ENCODE measurements around the gene TCAF1. TPM values are rescaled to one million over a fixed set of nuclear protein-coding genes. Genes with fewer than 3 reads are reported as not detected.

TCAF1 gene
- total and polyA plus RNA-seq, 2 donors from 2014 or later, result 12.2 to 37.2 TPM

DNA sequence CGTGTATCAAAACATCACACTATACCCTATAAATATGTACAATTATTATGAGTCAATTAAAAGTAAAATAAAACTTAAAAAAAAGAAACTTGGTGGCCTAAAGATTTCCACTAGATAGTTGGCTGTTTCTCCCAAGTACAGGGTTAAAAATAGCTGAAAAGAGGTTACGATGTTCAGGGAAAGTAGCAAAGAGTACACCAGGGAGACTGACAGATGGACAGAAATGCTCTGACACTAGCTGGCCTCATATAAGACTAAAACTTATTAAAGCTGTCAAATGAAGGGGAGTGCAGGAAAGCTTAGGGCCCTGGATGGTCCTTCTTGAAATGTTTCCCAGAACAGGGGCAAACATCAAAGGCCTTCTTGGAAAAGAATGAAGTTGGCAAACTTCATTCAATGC is 51.3 kb downstream of the TCAF1 start:
- no peak overlapping the region for H3K4me3 ChIP-seq (ENCODE audit: low read length in 3 of 3)
- TF ChIP-seq CTCF (IDR thresholded peaks at IDR 0.05; ENCODE audit: borderline replicate concordance, extremely low read depth, insufficient read depth), result no peak
- no peaks in the 10 kb centered on the region for H3K4me1 ChIP-seq (ENCODE audit: control insufficient read depth in 2 of 3, insufficient read depth in 2 of 3, low read depth in 1 of 3, low read length in 3 of 3)
- H3K9ac ChIP-seq (ENCODE audit: low read length in 3 of 3), result no peak overlapping the region
- H3K27me3 ChIP-seq (ENCODE audit: control insufficient read depth, insufficient read depth, low read length), result no peaks in the 10 kb centered on the region
- no peaks in the 10 kb centered on the region for H3K36me3 ChIP-seq (ENCODE audit: control insufficient read depth in 2 of 3, insufficient read depth in 3 of 3, low read length in 3 of 3)
- no peak overlapping the region for H3K27ac ChIP-seq (ENCODE audit: low read depth in 2 of 2, low read length in 2 of 2)
- H3K9me3 ChIP-seq (ENCODE audit: control insufficient read depth in 2 of 3, insufficient read depth in 1 of 3, low read length in 3 of 3), result peaks cover 0 to 6% (median 0%) of the 10 kb centered on the region in 3 donors
- FAIRE-seq (no peak), DNase-seq (peak in 1 of 5 donors; percentile 5)
- intact Hi-C loops (cut with DNase I), result no loop called here

- DNase-seq, result peak in 1 of 5 donors; percentile 4
- H3K4me3 ChIP-seq (ENCODE audit: low read length in 3 of 3), result no peak overlapping the region
- intact Hi-C loops (cut with DNase I), result no loop called here
- H3K4me1 ChIP-seq (ENCODE audit: control insufficient read depth in 2 of 3, insufficient read depth in 2 of 3, low read depth in 1 of 3, low read length in 3 of 3), result no peaks in the 10 kb centered on the region
- no peak for TF ChIP-seq CTCF (IDR thresholded peaks at IDR 0.05; ENCODE audit: borderline replicate concordance, extremely low read depth, insufficient read depth)
- H3K9ac ChIP-seq (ENCODE audit: low read length in 3 of 3), result no peak overlapping the region
- H3K27me3 ChIP-seq (ENCODE audit: control insufficient read depth, insufficient read depth, low read length), result no peaks in the 10 kb centered on the region
- no peak for FAIRE-seq
- peaks cover 0 to 6% (median 0%) of the 10 kb centered on the region in 3 donors for H3K9me3 ChIP-seq (ENCODE audit: control insufficient read depth in 2 of 3, insufficient read depth in 1 of 3, low read length in 3 of 3)
- H3K36me3 ChIP-seq (ENCODE audit: control insufficient read depth in 2 of 3, insufficient read depth in 3 of 3, low read length in 3 of 3), result no peaks in the 10 kb centered on the region
- no peak overlapping the region for H3K27ac ChIP-seq (ENCODE audit: low read depth in 2 of 2, low read length in 2 of 2)
Measured at GRCh38 chr7:143849785-143850479, 52.0 kb downstream of the TCAF1 start.

GRCh38 chr7:143848192-143848591 is 53.8 kb downstream of the TCAF1 start:
- DNase-seq (no peak), FAIRE-seq (no peak)
- intact Hi-C loops (cut with DNase I), result no loop called here
- no peak overlapping the region for H3K9ac ChIP-seq (ENCODE audit: low read length in 3 of 3)
- no peaks in the 10 kb centered on the region for H3K36me3 ChIP-seq (ENCODE audit: control insufficient read depth in 2 of 3, insufficient read depth in 3 of 3, low read length in 3 of 3)
- H3K4me3 ChIP-seq (ENCODE audit: low read length in 3 of 3), result no peak overlapping the region
- TF ChIP-seq CTCF (IDR thresholded peaks at IDR 0.05; ENCODE audit: borderline replicate concordance, extremely low read depth, insufficient read depth), result no peak
- peaks cover 0 to 6% (median 0%) of the 10 kb centered on the region in 3 donors for H3K9me3 ChIP-seq (ENCODE audit: control insufficient read depth in 2 of 3, insufficient read depth in 1 of 3, low read length in 3 of 3)
- H3K27me3 ChIP-seq (ENCODE audit: control insufficient read depth, insufficient read depth, low read length), result no peaks in the 10 kb centered on the region
- H3K27ac ChIP-seq (ENCODE audit: low read depth in 2 of 2, low read length in 2 of 2), result no peak overlapping the region
- no peaks in the 10 kb centered on the region for H3K4me1 ChIP-seq (ENCODE audit: control insufficient read depth in 2 of 3, insufficient read depth in 2 of 3, low read depth in 1 of 3, low read length in 3 of 3)

Data from kidney (tissue), 14 donors.